ENCODE measurements around the gene CNPPD1. TPM values are rescaled to one million over a fixed set of nuclear protein-coding genes. Genes with fewer than 3 reads are reported as not detected.

The CNPPD1 gene
- total and polyA plus RNA-seq, 8 donors, result 20.1 to 32.9 (median 26.1) TPM

DNA sequence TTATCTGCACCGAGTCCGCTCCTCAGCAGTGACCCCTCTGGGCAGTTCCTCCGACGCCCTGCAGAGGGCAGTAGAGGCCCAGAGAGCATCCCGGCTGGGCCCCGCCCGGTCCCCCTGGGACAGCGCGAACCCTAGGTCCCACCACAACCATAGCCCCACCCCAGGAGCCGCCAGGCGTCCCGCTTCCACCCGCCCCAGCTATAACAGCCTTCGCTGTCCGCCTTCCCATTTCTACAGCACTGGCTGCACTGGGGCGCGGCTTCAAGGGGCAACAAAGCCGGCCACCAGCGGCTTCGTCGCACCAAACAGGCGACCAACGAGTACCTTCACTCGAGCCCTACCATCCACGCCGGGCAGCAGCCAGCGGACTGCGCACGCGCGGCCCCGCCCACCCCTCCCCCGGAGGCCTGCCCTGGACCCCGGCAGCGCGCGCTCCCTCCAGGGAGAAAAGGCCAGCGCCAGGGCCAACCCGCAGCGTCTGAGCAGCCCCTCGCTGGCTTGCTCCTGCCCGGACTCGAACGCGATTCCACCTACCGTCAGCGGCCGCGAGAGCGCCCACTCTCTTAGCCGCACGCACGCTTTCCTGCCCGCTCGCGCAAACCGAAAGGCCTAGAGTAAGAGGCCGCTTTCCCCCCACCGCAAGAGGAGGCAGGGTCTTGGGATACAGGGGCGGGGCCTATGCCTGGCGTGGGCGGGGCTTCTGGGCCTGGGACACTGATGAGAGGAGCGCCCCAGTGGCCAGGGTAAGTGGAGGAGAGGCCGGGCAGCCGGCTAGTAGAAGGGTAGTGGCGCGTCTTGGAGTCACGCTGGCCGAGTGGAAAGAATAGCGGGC, 16.3 kb downstream of the CNPPD1 start, which contains the start of gene NHEJ1:
Gene NHEJ1 (minus strand): TSS at position 630 of the 832 bp plus-strand sequence. CDS start 2,453 bp downstream, outside the sequence.
- Histone ChIP-seq H3K4me1 (peaks cover 0 to 4% (median 0%) of the 10 kb centered on the region in 3 donors), H3K27ac (peak within 1 kb of the TSS; percentile 83 to 94 (median 84)), H3K36me3 (peaks cover 0 to 6% (median 0%) of the 10 kb centered on the region in 3 donors), H3K4me3 (peak within 1 kb of the TSS; percentile 40 to 61 (median 54)), H3K9me3 (no peaks in the 10 kb centered on the region), H3K27me3 (no peaks in the 10 kb centered on the region)
- ATAC-seq (peak; percentile 94 to 98 (median 94)), DNase-seq (peak; percentile 94 to 98 (median 98)), FAIRE-seq (no peak)
- WGBS, 2 donors, result 0 to 1% methylated on average over 64 to 70 of the region's 70 CpGs
- intact Hi-C loops (cut with DNase I), result loop anchor here in 1 of 3 donors (10.0 kb wide), 1 partner anchor 144 kb away; the partner anchor contains the start of gene PTPRN
- TF ChIP-seq, protein P1, sequence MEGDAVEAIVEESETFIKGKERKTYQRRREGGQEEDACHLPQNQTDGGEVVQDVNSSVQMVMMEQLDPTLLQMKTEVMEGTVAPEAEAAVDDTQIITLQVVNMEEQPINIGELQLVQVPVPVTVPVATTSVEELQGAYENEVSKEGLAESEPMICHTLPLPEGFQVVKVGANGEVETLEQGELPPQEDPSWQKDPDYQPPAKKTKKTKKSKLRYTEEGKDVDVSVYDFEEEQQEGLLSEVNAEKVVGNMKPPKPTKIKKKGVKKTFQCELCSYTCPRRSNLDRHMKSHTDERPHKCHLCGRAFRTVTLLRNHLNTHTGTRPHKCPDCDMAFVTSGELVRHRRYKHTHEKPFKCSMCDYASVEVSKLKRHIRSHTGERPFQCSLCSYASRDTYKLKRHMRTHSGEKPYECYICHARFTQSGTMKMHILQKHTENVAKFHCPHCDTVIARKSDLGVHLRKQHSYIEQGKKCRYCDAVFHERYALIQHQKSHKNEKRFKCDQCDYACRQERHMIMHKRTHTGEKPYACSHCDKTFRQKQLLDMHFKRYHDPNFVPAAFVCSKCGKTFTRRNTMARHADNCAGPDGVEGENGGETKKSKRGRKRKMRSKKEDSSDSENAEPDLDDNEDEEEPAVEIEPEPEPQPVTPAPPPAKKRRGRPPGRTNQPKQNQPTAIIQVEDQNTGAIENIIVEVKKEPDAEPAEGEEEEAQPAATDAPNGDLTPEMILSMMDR (IDR thresholded peaks at IDR 0.05), result peak; percentile 97 to 99 (median 98)

DNA sequence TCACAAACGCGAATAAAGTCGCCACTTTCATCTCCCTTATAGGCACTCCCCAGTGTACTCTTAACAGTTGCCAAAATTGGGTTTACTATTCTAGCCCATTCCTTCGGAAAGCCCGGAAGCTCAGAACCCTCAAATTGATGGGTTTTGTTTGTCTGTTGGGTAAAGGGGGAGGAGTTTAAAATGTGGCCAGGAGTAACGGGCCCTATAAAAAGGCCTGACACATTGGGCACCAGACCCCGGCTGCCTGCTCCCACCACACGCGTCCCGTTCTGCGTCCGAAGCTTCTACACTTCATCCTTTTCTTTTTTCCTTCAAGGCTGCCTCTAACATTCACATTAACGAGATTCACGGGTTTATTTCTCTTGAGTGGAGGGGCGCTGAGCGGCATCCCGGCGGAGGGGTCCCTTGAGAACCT, 16.9 kb downstream of the CNPPD1 start:
- no peaks in the 10 kb centered on the region for H3K9me3 ChIP-seq
- H3K27me3 ChIP-seq, result no peaks in the 10 kb centered on the region
- DNase-seq, result no peak
- H3K36me3 ChIP-seq, result peaks cover 0 to 6% (median 0%) of the 10 kb centered on the region in 3 donors
- H3K4me3 ChIP-seq, result peak overlapping the region; percentile 40 to 61 (median 54)
- H3K27ac ChIP-seq, result peak overlapping the region in 2 of 4 donors; percentile 83 to 94
- 3 to 5% methylated on average over 18 of the region's 18 CpGs for WGBS, 2 donors
- no peak for FAIRE-seq
- TF ChIP-seq, protein P1 (IDR thresholded peaks at IDR 0.05), result no peak
- peaks cover 0 to 4% (median 0%) of the 10 kb centered on the region in 3 donors for H3K4me1 ChIP-seq
- ATAC-seq, result no peak
- intact Hi-C loops (cut with DNase I), result loop anchor here in 2 of 3 donors (10.0 kb wide), 3 partner anchors 105 to 145 kb away; partner anchors contain the start of gene PTPRN (in 1 of the 2)

DNA sequence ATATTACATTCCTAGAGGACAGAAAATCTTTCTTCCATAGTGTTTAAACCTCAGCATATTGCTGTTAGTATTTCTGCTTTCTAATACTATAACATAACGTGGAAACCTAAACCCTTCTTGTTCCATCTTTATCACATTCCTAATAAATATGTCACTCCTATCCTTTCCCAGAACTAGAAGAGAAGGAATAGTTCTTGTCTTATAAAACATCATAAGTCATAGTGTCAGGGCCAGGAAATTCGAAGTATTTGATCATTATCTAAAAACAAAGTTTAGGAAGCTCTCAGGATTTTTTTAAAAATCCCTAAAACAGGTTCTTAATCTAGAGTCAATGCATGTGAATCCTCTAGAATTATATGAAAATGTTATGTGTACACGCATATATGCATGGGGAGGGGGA, 18.1 kb downstream of the CNPPD1 start:
- intact Hi-C loops (cut with DNase I), result loop anchor here in 2 of 3 donors (10.0 kb wide), 2 partner anchors 104 to 134 kb away; no protein-coding TSS in a partner anchor
- Histone ChIP-seq H3K36me3 (peaks cover 0 to 6% (median 0%) of the 10 kb centered on the region in 3 donors), H3K4me3 (no peak overlapping the region), H3K27me3 (no peaks in the 10 kb centered on the region), H3K27ac (no peak overlapping the region), H3K4me1 (peaks cover 0 to 4% (median 0%) of the 10 kb centered on the region in 3 donors), H3K9me3 (no peaks in the 10 kb centered on the region)
- FAIRE-seq, result no peak
- DNase-seq, result no peak
- ATAC-seq, result no peak
- 78 to 79% methylated on average over 3 of the region's 3 CpGs for WGBS, 2 donors
- TF ChIP-seq, protein P1 (IDR thresholded peaks at IDR 0.05), result no peak

DNA sequence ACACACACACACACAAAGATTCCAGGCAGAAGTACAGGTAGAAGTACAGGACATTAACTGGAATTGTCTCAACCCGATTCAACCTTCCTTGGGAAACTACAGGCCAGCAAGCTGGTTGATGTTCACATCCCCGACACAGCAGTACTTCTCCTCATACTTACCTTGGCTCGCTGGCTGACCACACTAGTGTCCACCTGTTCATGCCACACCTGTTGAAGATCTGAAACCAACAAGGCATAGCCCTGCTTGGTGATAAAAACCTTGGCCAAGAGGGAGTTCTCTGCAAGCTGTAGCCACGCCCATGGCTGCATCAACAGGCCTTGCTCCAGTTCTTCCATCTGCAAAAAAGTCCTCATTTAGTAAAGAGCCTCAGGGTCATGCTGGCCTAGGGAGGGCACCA, 18.7 kb downstream of the CNPPD1 start:
- intact Hi-C loops (cut with DNase I), result loop anchor here in 2 of 3 donors (10.0 kb wide), 2 partner anchors 103 to 133 kb away; no protein-coding TSS in a partner anchor
- H3K27me3 ChIP-seq, result no peaks in the 10 kb centered on the region
- H3K9me3 ChIP-seq, result no peaks in the 10 kb centered on the region
- H3K27ac ChIP-seq, result no peak overlapping the region
- TF ChIP-seq, protein P1 (IDR thresholded peaks at IDR 0.05), result no peak
- DNase-seq (no peak), ATAC-seq (no peak), FAIRE-seq (no peak)
- H3K36me3 ChIP-seq, result peaks cover 0 to 6% (median 3%) of the 10 kb centered on the region in 3 donors
- 87 to 88% methylated on average over 4 of the region's 4 CpGs for WGBS, 2 donors
- peaks cover 0 to 4% (median 0%) of the 10 kb centered on the region in 3 donors for H3K4me1 ChIP-seq
- H3K4me3 ChIP-seq, result no peak overlapping the region
